NCI-H1092 treated with DMSO at 0.1 percent for 48 hours (cell line): ENCODE results near the gene DIPK1C.

Experiments
- DNase-seq: peaks from one replicate; lab custom pipeline; 2025; lab: John Stamatoyannopoulos, UW

The DIPK1C gene

DNA sequence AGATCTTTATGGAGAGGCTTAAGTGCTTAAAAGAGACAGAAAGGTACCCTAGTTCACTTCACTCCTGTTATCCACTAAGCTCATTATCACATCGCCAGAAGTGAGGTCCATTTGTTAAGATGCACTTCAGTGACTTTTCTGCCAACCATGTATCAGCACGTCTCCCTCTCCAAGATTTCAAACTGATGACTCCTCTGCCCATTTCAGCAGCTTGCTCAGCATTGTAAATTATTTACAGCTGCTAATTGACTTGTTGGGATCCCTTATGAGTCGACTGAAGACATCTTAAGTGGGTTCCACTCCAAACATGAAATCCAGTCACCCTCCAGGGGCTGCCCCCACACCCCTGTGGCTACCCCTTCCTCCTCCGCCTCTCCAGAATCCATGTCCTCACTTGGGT is 37.3 kb downstream of the DIPK1C start:
- no peak for DNase-seq

DNA sequence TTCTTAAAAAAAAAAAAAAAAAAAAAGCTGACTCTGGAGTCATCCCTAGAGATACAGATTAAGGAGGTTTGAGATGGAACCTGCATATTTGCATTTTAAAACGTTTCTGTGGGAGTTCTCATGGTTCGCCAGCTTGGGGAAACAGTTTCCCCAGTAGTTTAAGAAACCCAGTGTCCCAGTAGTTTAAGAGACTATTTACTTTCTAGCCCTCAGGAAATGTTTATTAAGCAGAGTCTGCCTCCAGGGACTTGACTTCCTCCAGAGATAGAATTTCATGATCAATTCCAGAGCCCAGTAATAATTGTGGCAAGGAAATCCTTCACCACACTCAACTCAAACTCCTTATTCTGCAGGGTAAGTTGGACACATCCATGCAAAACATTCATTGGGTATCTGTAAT is 39.1 kb downstream of the DIPK1C start:
- DNase-seq: no peak

DNA sequence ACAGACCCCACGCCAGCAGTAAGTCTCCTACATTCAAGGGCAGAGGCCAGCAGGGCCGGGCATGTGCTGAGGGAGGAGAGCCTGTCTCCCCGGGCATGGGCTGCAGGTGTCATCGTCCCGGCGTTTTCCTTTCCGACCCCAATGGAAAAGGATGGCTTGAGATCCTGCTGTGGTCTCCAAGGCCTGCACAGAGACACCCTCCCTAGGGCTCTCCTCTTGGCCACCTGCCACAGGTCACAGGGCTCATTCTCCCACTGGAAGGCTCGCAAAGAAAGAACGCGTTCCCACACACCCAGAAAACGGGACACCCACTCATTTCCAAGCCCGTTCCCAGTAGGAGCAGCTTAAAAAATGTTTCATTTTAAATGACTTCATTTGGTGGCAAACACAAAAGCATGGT is 41.0 kb downstream of the DIPK1C start:
- no peak for DNase-seq

DNA sequence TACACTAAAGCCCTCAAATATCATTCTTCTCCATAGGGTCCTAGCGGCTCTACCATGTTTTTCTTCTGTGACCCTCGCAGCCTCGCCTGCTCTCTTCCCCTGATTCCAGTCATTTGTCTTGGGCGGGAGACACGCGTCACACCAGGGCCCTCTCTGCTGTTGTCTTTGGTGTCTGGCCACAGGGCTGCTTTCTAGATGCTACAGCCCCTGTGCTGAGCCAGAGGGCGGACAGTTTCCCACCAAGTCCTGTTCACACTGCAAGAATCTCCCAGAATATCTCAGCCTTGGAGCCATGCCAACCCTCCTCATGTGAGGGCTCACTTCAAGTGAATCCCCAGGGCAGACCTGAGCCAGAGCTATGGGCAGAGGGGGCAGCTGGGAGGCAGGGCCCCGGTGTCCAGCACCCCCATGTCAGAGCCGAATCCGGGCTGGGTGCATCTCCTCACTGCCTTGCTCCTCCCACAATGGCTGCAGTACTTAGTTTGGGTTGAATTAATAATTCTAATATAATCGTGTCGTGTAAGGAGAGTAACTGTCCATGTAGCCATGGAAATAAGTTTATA is 42.1 kb downstream of the DIPK1C start:
- no peak for DNase-seq

DNA sequence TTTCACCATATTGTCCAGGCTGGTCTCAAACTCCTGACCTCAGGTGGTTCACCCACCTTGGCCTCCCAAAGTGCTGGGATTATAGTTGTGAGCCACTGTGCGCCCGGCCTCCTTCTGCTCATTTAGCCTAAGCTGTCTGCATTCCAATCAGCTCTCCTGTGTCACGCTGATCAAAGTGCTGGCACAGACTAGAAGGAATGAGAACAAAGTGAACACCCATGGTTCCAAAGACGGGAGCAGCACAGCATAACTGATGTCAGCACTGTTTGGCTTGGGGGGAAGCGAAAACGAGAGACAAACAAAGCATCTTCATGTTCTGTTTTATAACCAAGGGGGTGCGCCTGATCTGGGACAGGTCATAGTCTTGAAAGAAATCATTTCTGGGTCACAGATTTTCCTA is 43.3 kb downstream of the DIPK1C start:
- no peak for DNase-seq

DNA sequence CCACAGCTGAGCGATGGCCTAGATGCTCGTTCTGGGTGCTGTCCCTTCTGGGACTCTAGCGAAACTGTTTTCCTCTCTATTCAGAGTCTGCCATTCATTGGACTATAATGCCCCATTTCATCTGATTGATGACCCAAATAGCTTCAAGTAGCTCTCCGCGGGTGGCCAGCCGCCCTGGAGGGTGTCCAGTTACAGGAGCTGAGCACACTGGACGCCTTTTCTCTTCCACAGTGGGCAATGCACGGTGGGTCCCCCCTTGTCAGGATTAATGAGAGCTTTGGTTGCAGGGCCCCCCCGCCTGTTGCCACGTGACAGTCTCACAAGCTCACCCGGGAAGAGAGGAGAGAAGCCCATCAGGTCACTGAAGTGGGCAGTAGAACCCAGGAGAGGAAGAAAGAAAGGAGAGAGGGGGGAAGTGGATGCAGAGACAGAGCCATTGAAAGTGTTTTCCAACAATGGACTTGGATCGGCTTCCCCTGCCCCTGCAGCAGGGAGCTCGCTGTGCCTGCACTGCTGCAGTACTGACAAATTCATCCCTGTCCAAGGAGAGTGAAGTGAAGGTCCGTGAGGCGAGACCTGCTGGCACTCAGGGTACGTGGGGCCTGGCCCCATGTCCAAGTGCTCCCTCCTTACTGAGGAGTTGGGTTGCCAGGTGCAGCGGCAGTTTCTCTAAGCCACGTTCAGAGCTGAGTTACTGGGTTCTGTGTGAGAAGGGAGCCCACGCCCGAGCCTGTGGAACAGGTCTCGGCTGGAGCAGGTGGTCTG is 44.8 kb downstream of the DIPK1C start:
- peak; percentile 73 for DNase-seq

DNA sequence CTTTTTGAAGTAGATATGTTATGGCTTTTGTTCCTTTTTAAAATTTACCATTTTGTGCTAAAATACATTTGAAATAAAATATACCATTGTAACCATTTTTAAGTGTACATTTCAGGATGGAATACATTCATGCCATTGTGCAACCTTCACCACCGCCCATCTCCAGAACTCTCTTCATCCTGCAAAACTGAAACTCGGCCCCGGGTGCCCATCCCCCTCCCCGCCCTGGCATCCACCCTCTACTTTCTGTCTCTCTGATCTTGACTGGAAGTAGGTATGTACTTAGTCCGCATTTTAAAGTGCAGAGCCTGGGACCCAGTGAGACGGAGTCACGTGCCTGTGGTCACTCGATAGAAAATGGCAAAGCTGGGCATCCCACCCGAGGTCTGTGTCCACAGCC is 45.6 kb downstream of the DIPK1C start:
- DNase-seq: no peak

DNA sequence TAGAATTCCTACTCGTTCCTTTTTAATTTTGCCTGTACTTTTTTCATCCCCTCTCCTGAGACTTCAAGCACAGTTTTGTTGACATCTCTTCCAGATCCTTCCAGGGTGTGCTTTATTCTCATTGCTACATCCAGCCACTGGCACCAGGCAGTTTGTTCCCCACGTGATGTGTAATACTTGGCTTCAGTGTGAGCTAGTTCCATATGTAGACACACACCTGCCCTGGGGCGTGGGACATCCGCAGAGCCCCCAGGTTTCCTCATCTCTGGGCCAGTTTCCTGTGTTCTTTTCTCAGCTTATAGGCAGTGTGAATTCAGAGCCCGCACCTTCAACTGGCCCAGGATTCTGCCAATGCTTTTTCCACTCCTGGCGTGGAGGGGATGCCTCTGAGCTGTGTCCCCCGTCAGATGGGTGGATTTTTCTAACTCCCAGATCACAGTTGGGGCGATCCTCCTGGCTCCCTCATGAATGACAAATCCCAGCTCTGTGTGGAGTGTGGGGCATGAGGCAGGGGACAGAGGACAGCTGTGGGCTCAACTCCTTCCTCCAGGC is 46.6 kb downstream of the DIPK1C start:
- DNase-seq: no peak

DNA sequence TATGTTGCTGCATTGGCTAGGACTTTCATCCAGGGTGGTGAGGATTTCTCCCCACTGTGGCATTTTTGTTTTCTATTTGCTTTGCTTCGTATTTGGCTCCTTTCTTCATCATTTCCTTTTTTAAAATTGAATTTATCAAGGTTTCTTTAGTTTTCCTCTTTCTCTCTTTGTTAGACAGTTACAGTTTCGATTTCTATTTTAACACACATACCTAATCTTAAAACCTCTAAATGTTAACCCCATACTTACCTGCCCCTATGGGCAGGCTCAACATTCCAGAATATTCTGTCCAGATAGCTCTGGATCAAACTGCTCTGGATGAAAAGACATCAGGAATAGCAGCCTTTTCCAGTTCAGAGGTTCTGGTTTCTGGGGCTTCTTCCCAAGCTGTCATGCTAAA is 49.2 kb downstream of the DIPK1C start:
- no peak for DNase-seq

DNA sequence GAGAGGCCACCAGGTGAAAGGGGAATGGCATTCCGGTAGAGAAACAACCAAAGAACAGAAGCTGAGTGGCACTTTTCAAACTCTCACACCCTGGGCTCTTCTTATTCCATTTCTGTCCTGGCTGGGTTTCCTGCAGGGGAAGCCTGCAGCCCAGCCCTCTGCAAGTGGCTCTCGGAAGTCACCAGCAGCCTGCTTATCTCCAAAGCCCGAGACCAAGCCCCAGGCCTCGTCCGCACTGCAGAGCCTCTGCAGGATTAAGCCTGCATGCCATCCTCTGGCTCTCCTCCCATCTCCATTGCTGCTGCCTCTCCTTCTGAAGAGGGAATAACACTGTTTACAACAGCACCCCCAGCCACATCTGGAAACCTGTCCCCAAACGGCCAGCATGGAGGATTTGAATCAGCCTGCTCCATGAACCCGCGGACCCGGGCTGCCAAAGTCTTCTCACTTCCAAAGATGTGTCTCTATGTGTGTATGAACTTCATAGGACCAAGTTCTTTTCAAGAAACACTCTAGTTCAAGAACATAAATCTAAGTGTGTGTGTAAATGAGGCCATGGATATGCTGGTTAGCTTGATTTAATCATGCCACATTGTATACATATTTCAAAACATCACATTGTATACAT is 54.2 kb downstream of the DIPK1C start:
- no peak for DNase-seq

DNA sequence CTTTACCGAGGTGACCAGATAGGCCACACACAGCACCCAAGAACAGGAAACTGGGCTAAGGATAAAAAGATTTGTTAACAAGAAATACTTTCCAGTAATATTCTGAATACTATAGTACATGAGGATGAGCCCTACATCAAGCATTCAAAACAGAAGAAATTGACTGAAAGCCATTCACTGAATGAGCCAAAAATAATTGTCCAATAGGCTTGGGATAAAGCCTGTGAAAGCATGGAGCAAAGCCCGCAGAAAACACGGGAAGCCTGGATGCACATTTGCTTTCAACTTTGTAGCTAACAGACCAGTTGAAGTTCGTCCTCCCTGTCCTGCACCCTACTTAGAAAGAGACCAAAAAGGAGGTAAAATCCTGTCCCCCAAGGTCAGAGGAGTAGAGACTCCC is 56.3 kb downstream of the DIPK1C start:
- no peak for DNase-seq

DNA sequence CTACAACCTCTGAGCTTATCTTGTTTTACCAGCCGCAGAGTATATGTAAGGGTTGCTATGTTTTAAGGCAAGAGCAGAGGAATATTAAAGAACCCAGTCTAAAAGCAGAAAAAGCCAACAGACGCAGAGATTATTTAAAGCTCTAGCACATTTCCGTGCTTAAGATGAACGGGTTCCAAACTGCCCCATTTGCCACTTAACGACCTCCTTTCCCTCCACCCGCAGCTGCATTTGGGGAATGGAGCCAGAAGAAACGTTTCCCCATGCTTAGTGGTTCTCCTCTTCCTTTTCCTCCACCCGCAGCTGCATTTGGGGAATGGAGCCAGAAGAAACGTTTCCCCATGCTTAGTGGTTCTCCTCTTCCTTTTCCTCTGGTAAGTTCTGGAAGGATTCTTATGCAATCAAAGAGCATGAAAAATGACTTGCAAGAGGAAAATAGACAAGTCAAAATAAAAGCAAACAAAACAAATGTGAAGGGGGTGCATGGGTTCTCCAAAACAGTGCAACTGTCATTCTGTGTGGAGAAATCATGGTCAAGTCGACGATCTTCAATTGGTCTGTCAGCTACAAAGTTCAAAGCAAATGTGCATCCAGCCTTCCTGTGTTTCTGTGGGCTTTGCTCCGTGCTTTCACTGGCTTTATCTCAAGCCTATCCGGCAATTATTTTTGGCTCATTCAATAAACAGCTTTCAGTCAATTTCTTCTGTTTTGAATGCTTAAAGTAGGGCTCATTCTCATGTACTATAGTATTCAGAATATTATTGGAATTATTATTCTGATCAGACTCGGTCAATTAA is 57.8 kb downstream of the DIPK1C start:
- no peak for DNase-seq

DNA sequence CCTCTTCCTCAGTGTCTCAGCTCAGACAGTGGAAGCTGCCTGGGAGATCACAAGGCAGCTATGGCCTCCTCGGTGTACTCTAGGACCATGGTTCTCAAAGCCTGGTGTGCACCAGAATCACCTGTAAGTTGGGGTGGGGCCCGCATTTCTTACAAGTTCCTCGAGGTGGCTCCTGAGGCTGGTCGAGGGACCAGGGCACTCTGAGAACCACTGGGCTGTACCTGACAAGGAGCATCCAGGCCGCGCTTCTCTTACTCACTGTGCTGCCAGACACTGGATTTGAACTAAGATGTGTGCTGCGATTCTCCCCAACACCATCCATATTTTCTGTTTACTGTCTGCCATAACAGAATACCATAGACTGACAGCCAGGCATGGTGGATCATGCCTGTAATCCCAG is 59.5 kb downstream of the DIPK1C start:
- DNase-seq: no peak

DNA sequence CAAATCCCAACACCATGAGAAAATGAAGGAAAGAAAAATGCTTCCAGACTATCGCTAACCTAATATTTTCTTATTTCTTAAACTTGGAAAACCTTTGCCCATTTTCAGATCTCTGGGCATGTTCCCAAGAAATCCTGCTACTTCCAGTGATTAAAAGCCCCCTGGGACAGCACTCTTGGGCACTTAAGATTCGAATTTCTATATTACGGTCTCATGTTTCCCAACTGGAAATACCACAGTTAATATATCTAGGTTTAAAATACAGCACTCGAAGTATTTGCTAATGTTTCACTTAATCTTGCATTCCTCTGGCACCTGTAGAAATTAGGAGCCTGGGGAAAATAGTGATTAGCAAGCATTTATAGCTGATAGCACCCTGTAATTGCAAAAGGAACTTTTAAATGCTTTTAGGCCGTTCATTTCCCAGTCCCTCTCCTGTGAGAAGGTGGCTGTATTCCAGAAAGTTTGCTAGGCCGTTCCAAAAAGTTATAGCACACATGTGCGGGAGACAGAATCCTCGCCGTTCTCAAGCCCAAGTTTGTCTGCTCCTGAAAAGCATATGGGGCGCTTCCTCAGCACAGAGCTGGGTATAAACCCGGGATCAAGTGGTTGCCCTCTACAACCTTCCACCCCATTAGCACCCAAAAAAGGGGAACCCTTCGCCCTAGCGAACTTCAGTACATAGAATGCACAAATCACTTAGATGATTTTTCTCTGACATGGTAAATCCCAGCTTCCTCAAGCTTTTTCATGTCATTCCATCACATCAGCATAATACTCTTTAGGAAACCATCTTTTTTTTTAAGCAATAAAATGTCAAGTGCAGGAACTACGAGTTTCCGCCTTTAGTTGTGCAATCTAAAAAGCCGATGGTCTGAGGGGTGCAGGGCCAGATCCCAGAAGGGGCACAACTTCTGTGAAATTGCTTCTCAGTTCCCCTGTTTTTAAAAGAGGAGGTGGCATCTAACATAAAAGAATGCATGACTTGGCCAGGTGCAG is 60.6 kb downstream of the DIPK1C start:
- no peak for DNase-seq

DNA sequence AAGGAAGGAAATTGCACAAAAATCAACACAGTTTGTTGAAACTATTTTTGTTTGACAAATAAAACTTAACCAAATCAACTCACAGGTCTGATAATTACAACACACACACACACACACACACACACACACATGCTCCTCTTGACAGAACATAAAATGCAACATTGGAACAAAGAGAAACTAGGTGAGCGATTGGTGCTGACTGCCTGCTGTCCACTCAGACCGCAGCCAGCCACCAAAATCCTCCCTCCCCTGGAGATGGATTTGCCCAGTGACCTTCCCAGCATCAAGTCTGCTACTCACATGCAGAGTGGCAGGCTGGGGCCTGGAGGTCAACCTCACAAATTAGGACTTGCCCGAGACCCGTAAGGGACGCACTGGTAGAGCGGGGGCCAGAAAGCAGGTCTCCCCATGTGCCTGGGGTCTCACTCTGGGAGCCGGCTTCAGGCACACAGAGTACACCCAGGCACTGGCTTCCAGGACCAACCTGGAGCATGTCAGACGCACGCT is 61.4 kb downstream of the DIPK1C start:
- DNase-seq: no peak

DNA sequence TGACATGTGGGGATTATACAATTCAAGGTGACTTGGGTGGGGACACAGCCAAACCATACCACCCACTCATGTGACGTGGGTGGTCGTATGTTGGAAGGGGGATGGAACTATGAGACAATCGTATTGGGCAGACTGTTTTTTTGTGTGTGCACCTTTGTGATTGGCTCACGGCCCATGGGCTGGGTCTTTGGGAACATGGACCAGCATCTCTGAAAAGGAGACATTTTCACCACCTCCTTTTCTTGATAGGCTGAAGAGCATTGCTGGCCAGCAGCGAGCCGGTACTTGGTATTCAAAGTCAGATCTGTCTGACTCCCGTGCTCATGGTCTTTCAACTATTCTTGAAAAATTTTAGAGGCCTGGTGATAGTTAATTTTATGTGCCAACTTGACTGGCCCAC is 62.1 kb downstream of the DIPK1C start:
- DNase-seq: no peak

DNA sequence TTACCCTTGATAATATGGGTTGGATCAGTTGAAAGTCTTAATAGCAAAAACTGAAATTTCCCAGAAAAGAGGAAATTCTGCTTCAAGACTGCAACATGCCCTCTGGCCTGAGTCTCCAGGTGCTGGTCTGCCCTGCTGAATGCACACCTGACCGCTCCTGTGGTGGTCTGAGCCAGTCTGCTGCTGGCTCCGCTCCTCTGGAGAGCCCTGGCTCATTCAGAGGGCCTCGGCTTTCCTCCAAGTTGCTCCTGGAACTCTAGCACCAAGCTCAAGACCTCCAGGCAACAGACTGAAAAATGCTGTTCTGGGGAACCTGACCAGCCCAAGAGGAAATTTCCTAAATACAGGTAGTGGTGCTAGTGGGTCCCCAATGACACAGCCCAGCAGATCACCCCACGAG is 64.8 kb downstream of the DIPK1C start:
- no peak for DNase-seq

DNA sequence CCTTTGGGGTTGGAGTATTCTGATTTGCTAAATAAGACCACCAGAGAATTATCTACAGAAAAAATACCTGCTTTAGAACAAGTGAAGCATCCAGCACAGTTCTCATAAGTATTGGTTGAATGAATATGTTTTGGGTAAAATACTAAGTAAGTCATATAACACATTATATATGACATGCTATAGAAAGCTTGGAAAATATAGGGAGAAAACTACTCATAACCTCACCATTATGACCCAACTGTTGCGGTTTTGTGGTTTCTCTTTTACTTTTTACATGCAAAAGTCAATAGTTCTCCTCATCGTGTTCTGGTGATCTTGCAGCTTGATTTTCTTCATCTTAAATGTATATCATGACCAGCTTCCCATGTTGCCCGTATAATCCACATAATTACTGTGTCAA is 66.2 kb downstream of the DIPK1C start:
- DNase-seq: no peak

DNA sequence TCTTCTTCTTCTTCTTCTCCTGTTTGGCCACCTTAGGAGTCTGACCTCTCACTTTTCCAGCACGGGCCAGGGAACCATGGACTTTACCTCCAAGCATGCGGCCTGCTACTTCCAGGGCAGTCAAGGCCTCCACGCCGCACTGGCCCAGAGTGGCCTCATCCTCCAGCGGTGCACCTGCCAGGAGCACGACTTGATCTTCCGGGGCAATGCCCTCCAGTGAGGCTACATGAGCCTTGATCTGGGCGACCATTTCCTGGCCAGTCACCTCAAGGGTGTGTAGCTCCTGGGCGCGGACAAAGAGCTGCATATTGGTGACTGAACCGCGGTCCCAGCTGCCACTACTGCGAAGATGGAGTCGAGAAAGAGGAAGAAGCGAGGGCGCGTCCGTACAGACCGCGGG is 67.1 kb downstream of the DIPK1C start:
- DNase-seq: no peak

DNA sequence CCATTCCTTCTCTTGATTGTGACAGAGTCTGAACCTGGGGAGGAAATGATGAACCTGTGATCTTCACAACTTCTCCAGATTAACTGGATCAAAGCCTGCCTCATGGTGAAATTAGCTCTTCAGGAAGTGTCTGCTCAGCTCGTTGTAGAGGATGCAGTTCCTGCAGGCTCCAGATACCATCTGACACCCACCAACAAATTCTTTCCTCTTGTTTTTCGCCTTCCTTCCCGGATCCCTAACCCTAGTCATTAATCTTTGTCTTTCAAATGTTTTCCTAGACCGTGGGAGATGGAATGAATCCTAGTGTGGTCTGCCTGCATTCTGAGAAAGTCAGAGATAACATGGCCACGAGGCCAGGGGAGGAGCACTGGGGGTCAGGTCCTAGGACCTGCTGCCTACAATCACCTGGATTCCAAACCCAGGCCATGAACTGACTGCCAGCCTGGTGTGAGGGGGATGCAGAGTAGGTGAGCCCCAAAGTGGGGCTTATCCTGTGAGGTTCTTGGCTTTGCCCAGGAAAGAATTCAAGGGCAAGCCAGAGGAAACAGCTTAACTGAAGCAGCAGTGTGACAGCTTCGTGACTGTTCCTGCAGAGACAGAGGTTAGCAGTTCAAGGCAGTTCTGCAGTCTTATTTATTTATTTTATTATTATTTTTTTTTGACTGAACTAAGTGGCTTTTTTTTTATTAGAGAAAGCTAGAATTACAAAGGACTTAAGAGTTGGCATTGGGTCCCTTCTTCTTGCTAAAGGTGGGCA is 67.8 kb downstream of the DIPK1C start:
- no peak for DNase-seq
